Measurements from ENCODE around the gene FAM227B. TPM values are rescaled to one million over a fixed set of nuclear protein-coding genes. Genes with fewer than 3 reads are reported as not detected.

Gene FAM227B
- polyA plus RNA-seq, 1 donor (not counting 4 experiments of a cell fraction or from before 2014, with no cell fraction given), result 7.2 TPM

DNA sequence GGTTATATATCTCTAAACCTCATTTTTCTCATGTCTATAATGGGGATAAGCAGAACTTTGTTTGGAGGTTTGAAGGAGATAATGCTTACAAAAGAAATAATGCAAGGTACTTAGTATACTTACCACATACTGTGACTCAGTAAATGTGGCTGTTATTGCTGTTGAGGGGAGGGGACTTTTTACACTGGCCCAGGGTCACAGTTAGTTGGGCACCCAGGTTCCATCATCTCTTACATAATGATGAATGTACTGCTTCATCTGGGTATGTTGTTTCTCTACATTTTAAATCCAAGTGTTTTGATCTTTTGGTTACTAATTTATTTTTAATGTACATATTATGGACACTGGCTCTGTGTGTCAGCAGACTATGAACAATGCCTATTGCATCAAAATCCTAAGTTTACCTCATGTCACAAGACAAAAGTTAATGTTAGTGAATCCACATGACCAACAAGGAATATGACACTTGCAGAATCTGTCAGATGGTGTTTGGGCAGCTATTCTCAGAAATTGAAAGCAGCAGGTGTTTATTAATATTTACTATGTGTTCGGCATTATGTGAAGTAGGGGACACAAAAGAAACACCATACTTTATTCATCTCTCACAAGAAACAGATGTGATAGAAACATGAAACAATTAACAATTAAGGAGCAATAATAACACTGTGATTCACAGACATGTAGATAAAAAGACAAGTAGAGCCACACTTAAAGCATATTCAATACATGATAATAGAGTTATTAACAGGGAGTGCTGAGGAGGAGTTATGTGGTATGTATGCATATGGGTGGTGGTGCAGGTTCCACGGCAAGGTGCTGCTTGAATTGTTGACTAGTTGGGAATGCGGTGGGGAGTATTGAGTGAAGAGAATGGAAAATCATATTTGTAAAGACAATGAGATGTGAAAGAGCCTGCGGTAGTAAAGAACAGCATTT is 340.8 kb downstream of the FAM227B start:
- FAIRE-seq, result no peak
- DNase-seq (ENCODE audit: low read depth, low spot score), result no peak

DNA sequence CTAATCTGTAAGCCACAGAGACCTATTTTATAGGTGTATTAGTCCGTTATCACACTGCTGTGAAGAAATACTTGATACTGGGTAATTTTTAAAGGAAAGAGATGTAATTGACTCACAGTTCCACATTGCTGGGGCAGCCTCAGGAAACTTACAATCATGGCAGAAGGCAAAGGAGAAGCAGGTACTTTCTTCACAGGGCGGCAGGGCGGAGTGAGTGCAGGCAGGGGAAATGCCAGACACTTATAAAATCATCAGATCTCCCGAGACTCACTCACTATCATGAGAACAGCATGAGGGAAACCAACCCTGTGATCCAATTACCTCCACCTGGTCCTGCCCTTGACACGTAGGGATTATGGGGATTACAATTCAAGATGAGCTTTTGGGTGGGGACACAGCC is 341.9 kb downstream of the FAM227B start:
- no peaks in the 10 kb centered on the region for H3K79me2 ChIP-seq (ENCODE audit: control insufficient read depth, insufficient read depth, low read length)
- H3K4me1 ChIP-seq (ENCODE audit: control insufficient read depth, extremely low read depth, insufficient read depth, low read length), result no peaks in the 10 kb centered on the region
- no peaks in the 10 kb centered on the region for H4K20me1 ChIP-seq (ENCODE audit: control insufficient read depth, extremely low read depth, insufficient read depth, low read length)
- no peak for FAIRE-seq
- H3K27me3 ChIP-seq (ENCODE audit: control insufficient read depth, extremely low read depth, insufficient read depth, low read length), result no peaks in the 10 kb centered on the region
- dilution Hi-C loops (cut with MboI; ENCODE audit: extremely low pct_ligation_motif_present, low sequenced_read_pairs), result no loop called here
- H3K4me3 ChIP-seq (ENCODE audit: control insufficient read depth in 2 of 3, extremely low read depth in 1 of 3, insufficient read depth in 2 of 3, low read depth in 1 of 3, low read length in 3 of 3), result no peak overlapping the region
- no peak for TF ChIP-seq EZH2 (IDR thresholded peaks at IDR 0.05; ENCODE audit: low read length)
- TF ChIP-seq, protein P1, sequence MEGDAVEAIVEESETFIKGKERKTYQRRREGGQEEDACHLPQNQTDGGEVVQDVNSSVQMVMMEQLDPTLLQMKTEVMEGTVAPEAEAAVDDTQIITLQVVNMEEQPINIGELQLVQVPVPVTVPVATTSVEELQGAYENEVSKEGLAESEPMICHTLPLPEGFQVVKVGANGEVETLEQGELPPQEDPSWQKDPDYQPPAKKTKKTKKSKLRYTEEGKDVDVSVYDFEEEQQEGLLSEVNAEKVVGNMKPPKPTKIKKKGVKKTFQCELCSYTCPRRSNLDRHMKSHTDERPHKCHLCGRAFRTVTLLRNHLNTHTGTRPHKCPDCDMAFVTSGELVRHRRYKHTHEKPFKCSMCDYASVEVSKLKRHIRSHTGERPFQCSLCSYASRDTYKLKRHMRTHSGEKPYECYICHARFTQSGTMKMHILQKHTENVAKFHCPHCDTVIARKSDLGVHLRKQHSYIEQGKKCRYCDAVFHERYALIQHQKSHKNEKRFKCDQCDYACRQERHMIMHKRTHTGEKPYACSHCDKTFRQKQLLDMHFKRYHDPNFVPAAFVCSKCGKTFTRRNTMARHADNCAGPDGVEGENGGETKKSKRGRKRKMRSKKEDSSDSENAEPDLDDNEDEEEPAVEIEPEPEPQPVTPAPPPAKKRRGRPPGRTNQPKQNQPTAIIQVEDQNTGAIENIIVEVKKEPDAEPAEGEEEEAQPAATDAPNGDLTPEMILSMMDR (optimal IDR thresholded peaks at IDR 0.05 in 1 of 3, IDR thresholded peaks at IDR 0.05 in 1 of 3, conservative IDR thresholded peaks at IDR 0.05 in 1 of 3; ENCODE audit: extremely low read depth in 1 of 3, insufficient read depth in 2 of 3, low read length in 3 of 3), result no peak
- no peak for DNase-seq (ENCODE audit: low read depth, low spot score)
- H3K9me3 ChIP-seq (ENCODE audit: control insufficient read depth, low read depth, low read length), result no peaks in the 10 kb centered on the region
- peaks cover 2 to 4% of the 10 kb centered on the region in 2 experiments for H3K36me3 ChIP-seq (ENCODE audit: control insufficient read depth in 2 of 2, extremely low read depth in 1 of 2, insufficient read depth in 2 of 2, low read length in 2 of 2)
- no peak overlapping the region for H2AFZ ChIP-seq (ENCODE audit: control insufficient read depth, low read length)
- H3K4me2 ChIP-seq (ENCODE audit: control insufficient read depth, extremely low read depth, insufficient read depth, low read depth, low read length), result no peak overlapping the region
- H3K9me1 ChIP-seq (ENCODE audit: control insufficient read depth, extremely low read depth, insufficient read depth, low read length), result no peaks in the 10 kb centered on the region
- no peak overlapping the region for H3K27ac ChIP-seq (ENCODE audit: control insufficient read depth, insufficient read depth, low read length)
- no peak overlapping the region for H3K9ac ChIP-seq (ENCODE audit: control insufficient read depth, extremely low read depth, insufficient read depth, low read length)

More for the DNA sequence above, 340.8 kb downstream of the FAM227B start:
- H3K9ac ChIP-seq (ENCODE audit: control insufficient read depth, extremely low read depth, insufficient read depth, low read length), result no peak overlapping the region
- H3K4me3 ChIP-seq (ENCODE audit: control insufficient read depth in 2 of 3, extremely low read depth in 1 of 3, insufficient read depth in 2 of 3, low read depth in 1 of 3, low read length in 3 of 3), result no peak overlapping the region
- no peak for TF ChIP-seq EZH2 (IDR thresholded peaks at IDR 0.05; ENCODE audit: low read length)
- TF ChIP-seq, protein P1 (optimal IDR thresholded peaks at IDR 0.05 in 1 of 3, IDR thresholded peaks at IDR 0.05 in 1 of 3, conservative IDR thresholded peaks at IDR 0.05 in 1 of 3; ENCODE audit: extremely low read depth in 1 of 3, insufficient read depth in 2 of 3, low read length in 3 of 3), result no peak
- H3K9me1 ChIP-seq (ENCODE audit: control insufficient read depth, extremely low read depth, insufficient read depth, low read length), result no peaks in the 10 kb centered on the region
- dilution Hi-C loops (cut with MboI; ENCODE audit: extremely low pct_ligation_motif_present, low sequenced_read_pairs), result no loop called here
- H3K4me2 ChIP-seq (ENCODE audit: control insufficient read depth, extremely low read depth, insufficient read depth, low read depth, low read length), result no peak overlapping the region
- no peak overlapping the region for H3K27ac ChIP-seq (ENCODE audit: control insufficient read depth, insufficient read depth, low read length)
- H3K36me3 ChIP-seq (ENCODE audit: control insufficient read depth in 2 of 2, extremely low read depth in 1 of 2, insufficient read depth in 2 of 2, low read length in 2 of 2), result peaks cover 2 to 3% of the 10 kb centered on the region in 2 experiments
- no peaks in the 10 kb centered on the region for H4K20me1 ChIP-seq (ENCODE audit: control insufficient read depth, extremely low read depth, insufficient read depth, low read length)
- no peaks in the 10 kb centered on the region for H3K9me3 ChIP-seq (ENCODE audit: control insufficient read depth, low read depth, low read length)
- no peaks in the 10 kb centered on the region for H3K4me1 ChIP-seq (ENCODE audit: control insufficient read depth, extremely low read depth, insufficient read depth, low read length)
- no peaks in the 10 kb centered on the region for H3K27me3 ChIP-seq (ENCODE audit: control insufficient read depth, extremely low read depth, insufficient read depth, low read length)
- no peak overlapping the region for H2AFZ ChIP-seq (ENCODE audit: control insufficient read depth, low read length)
- no peaks in the 10 kb centered on the region for H3K79me2 ChIP-seq (ENCODE audit: control insufficient read depth, insufficient read depth, low read length)

Other genes with a start within 250 kb of the FAM227B start
- gene FGF7, start 197.6 kb downstream of the FAM227B start, polyA plus RNA-seq, result 0.01 TPM in 1 of 3 replicates, not detected in the others
- gene DTWD1, start 230 bp upstream of the FAM227B start, polyA plus RNA-seq, result 15.5 to 25.2 TPM (median 16.8 TPM) in 3 replicates